Body of pancreas (tissue), 4 donors: Measurements from ENCODE around the gene TNRC6C. TPM values are rescaled to one million over a fixed set of nuclear protein-coding genes. Genes with fewer than 3 reads are reported as not detected.

Experiments
- ATAC-seq: fragments of 150-250 bp; one replicate; pipeline ENCODE4 v1.9.1; 2016
- DNase-seq, 4 donors: peaks; one replicate each; pipeline ENCODE4 v3.0.0-alpha.2; 2019
- H3K27ac ChIP-seq, 4 donors: fragments of 200-600 bp; sonication (generic); 1 replicate in 3 of 4; 2 replicates in 1 of 4; pipeline versions ENCODE4 v1.5.1 to v1.6.1; 2016 to 2019; ENCODE audit warnings: mild to moderate bottlenecking in 1 of 4, mixed read lengths in 1 of 4, moderate library complexity in 1 of 4
- H3K27me3 ChIP-seq, 2 donors: fragments of 200-600 bp; sonication (generic); one replicate each; pipeline ENCODE4 v1.6.0; 2016; ENCODE audit warnings: mild to moderate bottlenecking in 1 of 2
- H3K36me3 ChIP-seq, 2 donors: fragments of 200-600 bp; sonication (generic); replicated peaks in 1 of 2; 2 replicates each; pipeline ENCODE4 v1.5.1; 2016; ENCODE audit warnings: low read depth in 2 of 2; ENCODE audit not compliant: insufficient read depth in 1 of 2
- H3K4me1 ChIP-seq: fragments of 200-600 bp; sonication (generic); one replicate; pipeline ENCODE4 v1.6.0; 2016
- H3K4me3 ChIP-seq, 2 donors: fragments of 200-600 bp; sonication (generic); 1 replicate in 1 of 2; 2 replicates in 1 of 2; pipeline ENCODE4 v1.5.1; 2016 to 2019
- H3K9me3 ChIP-seq, 3 donors: fragments of 200-600 bp; sonication (generic); 1 replicate in 2 of 3; 2 replicates in 1 of 3; pipeline ENCODE4 v1.5.1; 2016
- POLR2A ChIP-seq, 3 donors: fragments of 450-650 bp; IDR thresholded peaks; one replicate each; pipeline ENCODE4 v1.6.1; 2016; ENCODE audit warnings: antibody characterized with exemption in 3 of 3, mild to moderate bottlenecking in 2 of 3
- WGBS, 2 donors: methylation state at CpG; one replicate each; pipeline ENCODE4 v1.1.5; 2017; 5-methylcytosine and 5-hydroxymethylcytosine counted together
- intact Hi-C: fragments of 100-400 bp; cut with DNase I; formaldehyde crosslinking; loops from one replicate; pipeline ENCODE4 v1.15.1; 2023
- small RNA-seq: library from RNA; depleted of rRNA; stranded (forward); fragments of <200 nt; gene quantifications from one replicate; pipeline ENCODE3, GENCODE V24; 2016
- total RNA-seq, 2 donors: library from RNA; depleted of rRNA; stranded (reverse); fragments of >200 nt; gene quantifications; one replicate each; pipeline ENCODE4 v1.1.0, GENCODE V29; 2016
- TF ChIP-seq, protein P1 (sequence below), 7 experiments: fragments of 450-650 bp in 4 of 7; fragments of 200-600 bp in 3 of 7; sonication (generic) in 3 of 7; IDR thresholded peaks; one replicate each; pipeline ENCODE4 v1.5.1; 2016 to 2019; ENCODE audit warnings: antibody characterized with exemption in 7 of 7

Gene TNRC6C
- total RNA-seq, 2 donors from 2014 or later = 4.9 to 13.5 TPM

DNA sequence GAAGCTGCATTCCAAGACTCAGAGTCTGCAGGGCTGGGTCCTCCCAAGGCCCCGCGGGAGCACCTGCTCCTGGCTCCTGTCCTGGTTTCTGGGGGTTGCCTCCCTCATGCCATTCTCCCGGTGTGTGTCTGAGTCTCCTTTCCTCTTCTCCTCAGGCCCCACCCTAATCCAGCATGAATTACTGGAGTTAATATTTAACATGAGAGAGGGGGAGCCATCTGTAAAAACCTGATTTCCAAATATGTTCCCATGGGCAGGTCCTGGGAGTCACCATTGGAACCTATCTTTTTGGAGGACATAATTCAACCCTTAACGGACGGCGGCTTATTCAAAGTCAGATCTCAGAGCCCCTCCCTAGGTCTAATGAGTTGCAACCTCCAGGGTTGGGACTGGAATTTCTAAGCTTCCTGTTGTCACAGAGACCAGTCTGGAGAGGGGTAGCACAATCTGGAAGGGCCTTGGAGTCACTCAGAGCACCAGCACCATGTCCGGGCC is 193.1 kb downstream of the TNRC6C start:
- Histone ChIP-seq H3K9me3 (no peaks in the 10 kb centered on the region), H3K36me3 (no peaks in the 10 kb centered on the region), H3K27me3 (no peaks in the 10 kb centered on the region), H3K27ac (peak overlapping the region; percentile 44 to 76 (median 52)), H3K4me1 (peaks cover 33% of the 10 kb centered on the region), H3K4me3 (no peak overlapping the region)
- peak in 3 of 4 donors; percentile 16 to 52 (median 32) for DNase-seq
- TF ChIP-seq, protein P1, sequence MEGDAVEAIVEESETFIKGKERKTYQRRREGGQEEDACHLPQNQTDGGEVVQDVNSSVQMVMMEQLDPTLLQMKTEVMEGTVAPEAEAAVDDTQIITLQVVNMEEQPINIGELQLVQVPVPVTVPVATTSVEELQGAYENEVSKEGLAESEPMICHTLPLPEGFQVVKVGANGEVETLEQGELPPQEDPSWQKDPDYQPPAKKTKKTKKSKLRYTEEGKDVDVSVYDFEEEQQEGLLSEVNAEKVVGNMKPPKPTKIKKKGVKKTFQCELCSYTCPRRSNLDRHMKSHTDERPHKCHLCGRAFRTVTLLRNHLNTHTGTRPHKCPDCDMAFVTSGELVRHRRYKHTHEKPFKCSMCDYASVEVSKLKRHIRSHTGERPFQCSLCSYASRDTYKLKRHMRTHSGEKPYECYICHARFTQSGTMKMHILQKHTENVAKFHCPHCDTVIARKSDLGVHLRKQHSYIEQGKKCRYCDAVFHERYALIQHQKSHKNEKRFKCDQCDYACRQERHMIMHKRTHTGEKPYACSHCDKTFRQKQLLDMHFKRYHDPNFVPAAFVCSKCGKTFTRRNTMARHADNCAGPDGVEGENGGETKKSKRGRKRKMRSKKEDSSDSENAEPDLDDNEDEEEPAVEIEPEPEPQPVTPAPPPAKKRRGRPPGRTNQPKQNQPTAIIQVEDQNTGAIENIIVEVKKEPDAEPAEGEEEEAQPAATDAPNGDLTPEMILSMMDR (IDR thresholded peaks at IDR 0.05) = no peak
- TF ChIP-seq POLR2A (IDR thresholded peaks at IDR 0.05) = no peak
- ATAC-seq = peak; percentile 57
- WGBS, 2 donors = 38 to 46% methylated on average over 6 to 7 of the region's 7 CpGs
- intact Hi-C loops = no loop called here

DNA sequence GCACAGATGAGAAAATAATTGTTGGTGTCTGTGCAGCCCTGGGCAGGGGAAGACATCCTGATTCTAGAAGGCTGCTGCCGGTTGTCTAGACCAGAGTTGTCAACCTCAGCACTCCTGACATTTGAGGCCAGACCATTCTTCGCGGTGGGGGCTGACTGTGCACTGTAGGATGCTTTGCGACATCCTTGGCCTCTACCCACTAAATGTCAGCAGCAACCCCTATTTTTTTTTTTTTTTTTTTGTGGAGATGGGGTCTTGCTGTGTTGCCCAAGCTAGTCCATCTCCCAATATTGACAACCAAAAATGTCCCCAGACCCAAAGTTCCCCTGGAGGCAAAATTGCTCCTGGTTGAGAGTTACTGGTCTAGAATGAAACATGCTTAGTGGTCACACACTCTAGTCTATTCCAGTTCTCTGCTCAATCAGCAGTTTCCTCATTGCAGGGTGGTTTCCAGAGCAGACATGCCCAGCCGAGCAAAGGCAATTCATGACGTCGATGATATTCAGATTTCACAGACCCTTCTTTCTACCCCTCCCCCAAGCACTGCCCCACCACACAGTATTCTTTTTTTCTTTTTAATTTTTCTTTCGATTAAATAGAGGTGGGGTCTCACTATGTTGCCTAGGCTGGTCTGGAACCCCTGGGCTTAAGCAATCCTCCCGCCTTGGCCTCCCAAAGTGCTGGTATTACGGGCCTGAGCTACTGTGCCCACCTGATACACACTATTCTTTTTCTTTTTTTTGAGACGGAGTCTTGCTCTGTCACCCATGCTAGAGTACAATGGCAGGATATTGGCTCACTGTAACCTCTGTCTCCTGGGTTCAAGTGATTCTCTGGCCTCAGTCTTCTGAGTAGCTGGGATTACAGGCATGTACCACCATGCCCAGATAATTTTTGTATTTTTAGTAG is 196.7 kb downstream of the TNRC6C start:
- intact Hi-C loops = no loop called here
- 72 to 85% methylated on average over 11 of the region's 11 CpGs for WGBS, 2 donors
- Histone ChIP-seq H3K9me3 (no peaks in the 10 kb centered on the region), H3K36me3 (no peaks in the 10 kb centered on the region), H3K27me3 (no peaks in the 10 kb centered on the region), H3K4me3 (no peak overlapping the region), H3K27ac (no peak overlapping the region), H3K4me1 (peaks cover 12% of the 10 kb centered on the region)
- DNase-seq (no peak), ATAC-seq (no peak)
- TF ChIP-seq POLR2A (IDR thresholded peaks at IDR 0.05) = no peak
- TF ChIP-seq, protein P1 (IDR thresholded peaks at IDR 0.05) = no peak

Small RNA genes lying within 50 kb of the gene (small RNA-seq; reads per million reads assigned to genes)
- gene RNU1-80P = not detected
- not detected for gene RNU6-625P

Other genes with a start within 250 kb of the TNRC6C start
- gene TMC6, start 170.1 kb downstream of the TNRC6C start, total RNA-seq = 10 to 100 TPM; 21.0 to 32.3 TPM
- gene TMC8, start 172.1 kb downstream of the TNRC6C start, total RNA-seq = 1 to 10 TPM; 1.6 to 3.3 TPM
- gene C17orf99, start 187.7 kb downstream of the TNRC6C start, total RNA-seq = not detected
- 10 to 100 TPM; 68.6 to 86.4 TPM for gene SYNGR2, start 209.9 kb downstream of the TNRC6C start, total RNA-seq
- 1 to 10 TPM in 1 of 2 donors, under 1 TPM in 1; 0.66 to 4.9 TPM for gene TK1, start 228.3 kb downstream of the TNRC6C start, total RNA-seq
- gene AFMID, start 228.7 kb downstream of the TNRC6C start, total RNA-seq = 10 to 100 TPM; 78.9 to 94.6 TPM